ENCODE data around the gene EFCAB6.

DNA sequence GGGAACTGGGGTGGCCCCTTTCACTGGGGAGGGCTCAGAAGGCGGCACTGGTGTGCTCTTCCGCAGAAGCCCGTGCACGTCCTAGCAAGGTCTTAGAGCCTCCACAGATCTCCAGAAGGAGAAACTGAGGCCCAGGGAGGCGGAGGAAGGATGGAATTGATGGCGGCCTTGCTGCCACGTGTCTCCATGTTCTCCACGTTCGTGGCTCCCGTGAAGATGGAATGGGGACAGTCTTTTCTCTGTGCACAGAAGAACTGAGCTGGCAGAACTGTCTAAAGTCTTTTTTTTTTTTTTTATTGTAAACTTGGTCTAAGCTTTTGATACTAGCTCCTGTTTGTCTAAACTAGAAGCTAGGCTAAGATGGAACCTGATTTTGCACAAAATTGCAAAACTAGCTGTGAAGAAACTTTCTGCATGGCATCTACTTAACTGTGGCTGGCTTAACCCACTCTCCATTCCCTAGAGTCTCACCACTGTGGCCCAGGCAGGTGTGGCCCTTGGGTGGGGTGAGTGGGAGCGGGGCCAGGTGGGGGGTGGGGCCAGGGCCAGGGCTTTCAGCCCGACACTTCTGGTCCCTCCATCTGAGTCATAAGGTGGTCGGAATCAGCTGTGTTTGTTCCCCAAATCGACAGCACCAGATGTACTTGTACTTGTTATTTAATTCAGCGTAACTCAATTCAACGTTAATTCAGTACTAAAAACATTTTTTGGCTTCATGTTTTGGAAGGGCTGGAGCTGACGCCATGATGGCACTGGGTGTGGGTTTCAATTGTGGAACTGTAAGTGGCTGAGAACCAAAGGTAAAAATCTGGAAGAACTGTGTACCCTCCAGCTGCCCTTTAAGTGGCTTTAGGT, 279.6 kb downstream of the EFCAB6 start:
- TF ChIP-seq, protein P1, sequence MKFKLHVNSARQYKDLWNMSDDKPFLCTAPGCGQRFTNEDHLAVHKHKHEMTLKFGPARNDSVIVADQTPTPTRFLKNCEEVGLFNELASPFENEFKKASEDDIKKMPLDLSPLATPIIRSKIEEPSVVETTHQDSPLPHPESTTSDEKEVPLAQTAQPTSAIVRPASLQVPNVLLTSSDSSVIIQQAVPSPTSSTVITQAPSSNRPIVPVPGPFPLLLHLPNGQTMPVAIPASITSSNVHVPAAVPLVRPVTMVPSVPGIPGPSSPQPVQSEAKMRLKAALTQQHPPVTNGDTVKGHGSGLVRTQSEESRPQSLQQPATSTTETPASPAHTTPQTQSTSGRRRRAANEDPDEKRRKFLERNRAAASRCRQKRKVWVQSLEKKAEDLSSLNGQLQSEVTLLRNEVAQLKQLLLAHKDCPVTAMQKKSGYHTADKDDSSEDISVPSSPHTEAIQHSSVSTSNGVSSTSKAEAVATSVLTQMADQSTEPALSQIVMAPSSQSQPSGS (CRISPR knock-in tag; IDR thresholded peaks at IDR 0.05; ENCODE audit: borderline replicate concordance, low read depth), result no peak
- no peak for TF ChIP-seq CTCF (IDR thresholded peaks at IDR 0.05)
- no peak for TF ChIP-seq TP53 (CRISPR knock-in tag; IDR thresholded peaks at IDR 0.05)
